HS-5 (cell line): ENCODE data around the gene CSF1R.

Source experiments
- DNase-seq: peaks from one replicate; pipeline ENCODE4 v3.0.0-alpha.2; 2012; ENCODE audit warnings: low read depth

CSF1R gene

DNA sequence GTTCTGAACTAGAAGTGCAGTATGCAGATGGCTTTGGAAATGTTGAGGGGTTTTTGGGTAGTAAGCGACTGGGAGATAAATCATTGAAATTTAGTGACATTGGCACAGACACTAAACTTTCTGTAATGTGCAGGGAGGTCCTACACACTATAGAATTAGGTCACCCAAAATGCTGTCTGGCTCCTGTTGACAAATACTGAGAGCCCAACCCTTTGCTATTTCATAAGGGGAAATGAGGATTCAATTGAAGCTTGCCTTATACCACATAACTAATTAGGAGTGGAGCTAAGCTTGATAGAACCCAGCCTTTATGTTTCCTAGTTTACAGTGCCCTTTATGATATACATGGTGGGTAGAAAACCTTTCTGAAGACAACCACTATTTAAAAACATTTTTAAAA lies 63.2 kb downstream of the CSF1R start:
- DNase-seq = no peak

DNA sequence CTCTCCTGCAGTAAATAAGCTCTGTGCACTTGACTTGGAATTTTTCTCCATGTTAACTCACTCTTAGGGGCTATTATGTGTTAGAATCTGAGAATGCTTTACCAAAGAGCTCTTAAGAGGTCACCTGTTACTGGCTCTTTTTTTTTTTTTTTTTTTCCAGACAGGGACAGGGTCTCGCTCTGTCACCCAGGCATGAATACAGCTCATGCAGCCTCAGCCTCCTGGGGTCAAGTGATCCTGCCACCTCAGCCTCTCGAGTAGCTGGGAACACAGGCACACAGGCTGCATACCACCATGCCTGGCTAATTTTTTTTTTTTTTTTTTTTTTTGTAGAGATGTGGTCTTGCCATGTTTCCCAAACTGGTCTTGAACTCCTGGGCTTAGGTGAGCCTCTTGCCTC lies 63.7 kb downstream of the CSF1R start:
- DNase-seq = no peak

- DNase-seq = peak; percentile 82
These were observed 64.2 kb downstream of the CSF1R start for GRCh38 chr5:150022158-150022531.

DNA sequence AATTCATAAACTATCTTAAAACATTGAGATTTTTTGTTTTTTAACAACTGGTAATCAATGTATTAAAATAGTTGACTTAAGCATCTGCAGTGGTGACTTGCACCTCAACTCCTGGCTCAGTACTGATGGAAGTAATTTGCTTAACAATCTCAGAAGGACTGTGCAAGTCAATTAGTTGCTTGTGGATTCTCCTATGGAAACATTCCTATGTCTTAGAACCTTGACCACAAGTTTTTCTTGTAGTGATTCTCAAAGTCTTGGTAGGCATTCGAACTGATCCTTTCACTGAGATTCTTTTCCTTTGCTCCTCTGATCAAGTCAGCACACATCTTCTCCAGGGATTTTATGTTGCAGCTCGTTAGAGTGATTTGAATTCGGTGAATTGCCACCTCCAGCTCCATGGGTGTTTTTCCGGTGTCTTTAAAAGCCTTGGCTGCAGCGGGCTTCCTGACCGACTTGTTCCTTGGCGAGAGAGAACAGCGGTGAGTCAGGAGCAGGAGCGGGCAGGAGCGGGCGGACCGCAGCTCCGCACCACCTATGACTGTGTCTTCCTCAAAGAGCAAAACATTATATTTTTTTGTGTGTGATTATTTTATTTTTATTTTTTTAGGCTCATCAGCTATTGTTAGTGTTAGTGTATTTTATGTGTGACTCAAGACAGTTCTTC lies 64.7 kb downstream of the CSF1R start:
- no peak for DNase-seq

- no peak for DNase-seq
These were observed 66.1 kb downstream of the CSF1R start for GRCh38 chr5:150020249-150020648.

- no peak for DNase-seq
These were observed 68.9 kb downstream of the CSF1R start for GRCh38 chr5:150017226-150018005.

DNA sequence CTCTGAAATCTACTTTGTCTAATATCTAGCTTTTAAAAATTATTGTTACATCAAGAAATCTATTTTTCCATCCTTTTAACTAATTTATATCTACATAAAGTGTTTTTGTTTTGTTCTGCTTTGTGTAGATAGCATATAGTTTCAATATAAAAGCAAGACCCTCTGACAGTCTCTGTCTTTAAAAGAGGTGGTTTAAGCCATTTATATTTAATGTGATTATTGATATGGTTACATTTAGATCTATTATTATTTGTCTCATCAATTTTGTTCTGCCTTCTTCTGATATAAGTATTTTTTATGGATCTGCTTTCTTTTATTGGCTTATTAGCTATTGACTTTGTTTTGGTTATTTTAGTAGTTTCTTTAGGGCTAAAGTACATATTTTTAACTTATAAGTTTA lies 69.8 kb downstream of the CSF1R start:
- DNase-seq = no peak

- DNase-seq = no peak
These were observed 70.9 kb downstream of the CSF1R start for GRCh38 chr5:150015415-150015814.

DNA sequence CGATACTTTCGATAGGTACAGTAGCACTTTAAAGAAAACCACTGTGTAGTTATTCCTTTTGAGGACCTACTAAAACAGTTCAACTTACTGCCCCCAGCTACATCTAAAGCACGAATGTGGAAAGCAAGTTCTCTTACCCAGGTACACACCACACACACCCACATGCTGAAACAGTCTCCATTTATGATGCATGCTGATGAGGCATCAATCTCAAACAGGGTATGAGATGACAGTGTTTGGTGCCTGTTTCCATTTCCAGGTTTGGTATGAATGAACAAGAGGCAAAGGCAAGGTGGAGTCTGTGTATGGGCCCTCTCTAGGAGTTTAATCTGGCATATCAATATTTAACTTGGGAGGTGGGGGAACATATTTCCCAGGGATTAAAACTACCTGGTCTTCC lies 71.9 kb downstream of the CSF1R start:
- DNase-seq = no peak

- no peak for DNase-seq
These were observed 72.4 kb downstream of the CSF1R start for GRCh38 chr5:150013931-150014330.

DNA sequence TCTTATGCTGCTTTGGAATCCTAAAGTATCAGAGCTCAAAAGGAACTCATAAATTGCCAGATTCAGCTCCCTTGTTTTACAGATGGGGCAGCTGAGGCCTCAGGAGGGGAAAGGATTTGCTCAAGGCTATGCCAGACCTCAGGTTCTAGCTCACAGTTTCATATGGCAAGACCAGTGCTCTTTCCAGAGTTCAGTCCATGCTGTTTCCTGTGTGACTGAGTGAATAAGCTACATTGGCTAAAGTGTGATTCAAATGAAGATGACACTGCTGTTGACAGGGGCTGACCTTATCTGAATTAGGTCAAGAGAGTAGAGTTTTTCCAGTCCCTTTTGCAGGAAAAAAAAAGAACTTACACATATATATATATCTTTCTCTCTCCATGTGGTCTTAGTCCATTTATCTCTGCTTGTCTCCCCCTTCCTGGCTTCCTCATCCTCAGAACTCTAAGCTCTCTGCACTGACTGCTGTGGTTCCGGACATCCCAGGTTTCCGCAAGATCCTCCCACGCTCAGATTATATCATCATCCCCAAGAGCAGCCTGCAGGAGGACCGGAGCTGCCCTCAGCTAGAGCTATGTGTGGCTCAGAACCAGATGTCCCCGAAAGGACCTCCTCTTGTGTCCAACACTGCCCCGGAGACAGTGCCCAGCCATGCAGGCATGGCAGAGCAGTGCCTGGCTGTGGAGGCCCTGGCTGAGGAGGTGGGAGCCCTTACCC lies 76.5 kb downstream of the CSF1R start:
- DNase-seq = no peak

GRCh38 chr5:150007050-150007449 lies 79.3 kb downstream of the CSF1R start:
- no peak for DNase-seq

DNA sequence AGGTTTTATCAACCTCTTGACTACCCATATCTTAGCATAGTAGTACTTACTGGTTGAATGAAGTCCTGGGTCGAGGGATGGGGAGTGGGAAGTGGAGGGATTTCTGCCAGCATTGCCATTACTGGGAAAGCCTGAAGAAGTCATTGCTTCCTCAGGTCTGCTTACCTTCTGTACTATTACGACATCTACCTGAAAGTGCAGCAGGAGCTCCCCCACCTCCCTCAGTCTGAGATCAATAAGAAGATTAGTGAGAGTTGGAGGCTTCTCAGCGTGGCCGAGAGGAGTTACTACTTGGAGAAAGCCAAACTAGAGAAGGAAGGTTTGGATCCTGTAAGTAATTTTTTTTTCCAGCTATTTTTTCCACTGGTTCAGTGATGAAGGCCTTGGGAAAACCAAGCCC lies 80.0 kb downstream of the CSF1R start:
- DNase-seq = no peak
